ENCODE data around the gene ZBTB16.

The ZBTB16 gene

DNA sequence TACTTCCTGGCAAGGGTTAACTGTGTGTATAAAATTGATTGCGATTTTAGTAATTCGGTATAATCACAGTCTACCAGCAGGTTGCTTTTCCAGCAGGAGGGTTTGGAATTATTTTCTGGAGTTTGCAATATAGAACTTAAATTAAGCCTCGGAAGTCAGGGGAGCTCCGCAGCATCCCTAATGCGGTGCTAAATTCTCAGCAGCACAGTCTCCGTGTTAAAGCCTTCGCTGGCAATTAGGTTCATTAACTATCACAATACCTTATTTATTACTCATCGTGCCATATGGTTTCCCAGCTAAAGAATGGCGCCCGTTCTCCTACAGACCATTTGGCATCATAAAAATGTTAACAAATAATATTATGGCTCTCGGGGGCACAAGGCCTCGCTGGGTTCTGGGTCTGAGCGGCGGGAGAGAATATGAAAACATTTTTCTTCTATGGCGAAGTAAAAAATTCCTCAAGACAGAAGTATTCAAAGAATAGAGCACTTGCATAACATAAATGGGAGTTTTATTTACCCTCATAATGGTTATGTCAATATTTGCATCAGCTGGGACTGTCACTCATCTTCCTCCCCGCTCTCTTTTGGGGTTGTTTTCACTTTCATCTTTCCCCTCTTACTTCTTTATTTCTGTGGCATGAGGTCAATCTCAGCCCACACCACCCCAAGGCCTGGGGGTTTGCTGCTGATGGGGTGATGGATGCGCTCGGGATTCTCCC lies 28.1 kb upstream of the ZBTB16 start:
- Histone ChIP-seq H3K36me3 (ENCODE audit: insufficient read depth) (no peaks in the 10 kb centered on the region), H3K27ac (no peak overlapping the region), H3K4me2 (no peak overlapping the region), H3K4me3 (IDR thresholded peaks at IDR 0.05; ENCODE audit: insufficient read depth, low read depth, low read length) (no peak overlapping the region), H3K9ac (no peak overlapping the region), H3K79me2 (ENCODE audit: insufficient read depth, low read depth) (no peaks in the 10 kb centered on the region), H3K4me1 (ENCODE audit: low read depth, poor library complexity, severe bottlenecking) (no peaks in the 10 kb centered on the region), H4K20me1 (ENCODE audit: insufficient read depth) (no peaks in the 10 kb centered on the region), H3K27me3 (ENCODE audit: insufficient read depth, low read depth) (no peaks in the 10 kb centered on the region), H2AFZ (ENCODE audit: low read depth) (no peak overlapping the region)
- TF ChIP-seq, protein P1, sequence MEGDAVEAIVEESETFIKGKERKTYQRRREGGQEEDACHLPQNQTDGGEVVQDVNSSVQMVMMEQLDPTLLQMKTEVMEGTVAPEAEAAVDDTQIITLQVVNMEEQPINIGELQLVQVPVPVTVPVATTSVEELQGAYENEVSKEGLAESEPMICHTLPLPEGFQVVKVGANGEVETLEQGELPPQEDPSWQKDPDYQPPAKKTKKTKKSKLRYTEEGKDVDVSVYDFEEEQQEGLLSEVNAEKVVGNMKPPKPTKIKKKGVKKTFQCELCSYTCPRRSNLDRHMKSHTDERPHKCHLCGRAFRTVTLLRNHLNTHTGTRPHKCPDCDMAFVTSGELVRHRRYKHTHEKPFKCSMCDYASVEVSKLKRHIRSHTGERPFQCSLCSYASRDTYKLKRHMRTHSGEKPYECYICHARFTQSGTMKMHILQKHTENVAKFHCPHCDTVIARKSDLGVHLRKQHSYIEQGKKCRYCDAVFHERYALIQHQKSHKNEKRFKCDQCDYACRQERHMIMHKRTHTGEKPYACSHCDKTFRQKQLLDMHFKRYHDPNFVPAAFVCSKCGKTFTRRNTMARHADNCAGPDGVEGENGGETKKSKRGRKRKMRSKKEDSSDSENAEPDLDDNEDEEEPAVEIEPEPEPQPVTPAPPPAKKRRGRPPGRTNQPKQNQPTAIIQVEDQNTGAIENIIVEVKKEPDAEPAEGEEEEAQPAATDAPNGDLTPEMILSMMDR (conservative IDR thresholded peaks at IDR 0.05; ENCODE audit: low read depth, low read length), result no peak

DNA sequence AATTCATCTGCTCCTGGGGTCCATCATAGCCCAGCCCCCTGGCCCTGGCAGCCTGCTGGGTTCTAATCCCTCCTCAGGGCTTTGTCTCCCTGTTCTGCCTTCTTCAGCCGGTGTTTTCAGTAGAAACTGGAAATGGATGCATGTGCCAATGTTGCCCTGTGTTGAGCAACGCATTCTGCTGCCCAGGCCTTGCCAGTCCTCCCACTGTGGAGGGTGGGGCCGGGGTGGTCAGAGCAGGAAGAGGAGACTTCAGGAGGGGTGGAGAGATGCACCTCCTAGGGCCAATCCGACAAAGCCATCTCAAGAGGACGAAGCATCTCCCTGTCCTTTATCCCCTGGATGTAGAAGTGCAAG lies 27.6 kb upstream of the ZBTB16 start:
- H3K4me3 ChIP-seq (IDR thresholded peaks at IDR 0.05; ENCODE audit: insufficient read depth, low read depth, low read length), result no peak overlapping the region
- H2AFZ ChIP-seq (ENCODE audit: low read depth), result no peak overlapping the region
- no peaks in the 10 kb centered on the region for H4K20me1 ChIP-seq (ENCODE audit: insufficient read depth)
- H3K27me3 ChIP-seq (ENCODE audit: insufficient read depth, low read depth), result no peaks in the 10 kb centered on the region
- no peak overlapping the region for H3K9ac ChIP-seq
- TF ChIP-seq, protein P1 (conservative IDR thresholded peaks at IDR 0.05; ENCODE audit: low read depth, low read length), result no peak
- H3K4me1 ChIP-seq (ENCODE audit: low read depth, poor library complexity, severe bottlenecking), result no peaks in the 10 kb centered on the region
- no peaks in the 10 kb centered on the region for H3K36me3 ChIP-seq (ENCODE audit: insufficient read depth)
- H3K27ac ChIP-seq, result no peak overlapping the region
- H3K4me2 ChIP-seq, result no peak overlapping the region
- no peaks in the 10 kb centered on the region for H3K79me2 ChIP-seq (ENCODE audit: insufficient read depth, low read depth)

DNA sequence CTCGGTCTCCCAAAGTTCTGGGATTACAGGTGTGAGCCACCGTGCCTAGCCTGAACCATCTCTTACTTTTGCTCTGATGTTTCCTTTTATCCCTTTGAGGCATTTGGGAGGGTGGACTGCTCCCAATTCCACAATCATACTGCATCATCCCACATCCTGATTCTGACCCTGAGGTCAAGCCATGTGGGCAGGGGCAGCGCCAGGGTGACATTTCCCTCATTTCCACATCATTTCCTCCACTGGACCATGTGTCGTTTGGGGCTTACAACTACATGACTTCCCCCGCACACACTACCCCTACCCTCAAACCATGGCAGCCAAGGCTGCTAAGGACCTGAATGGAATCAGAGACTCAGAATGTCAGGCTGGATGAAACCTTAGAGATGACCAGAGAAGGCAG lies 26.4 kb upstream of the ZBTB16 start:
- Histone ChIP-seq H4K20me1 (ENCODE audit: insufficient read depth) (no peaks in the 10 kb centered on the region), H3K4me1 (ENCODE audit: low read depth, poor library complexity, severe bottlenecking) (no peaks in the 10 kb centered on the region), H2AFZ (ENCODE audit: low read depth) (no peak overlapping the region), H3K9ac (no peak overlapping the region), H3K4me3 (IDR thresholded peaks at IDR 0.05; ENCODE audit: insufficient read depth, low read depth, low read length) (no peak overlapping the region), H3K27me3 (ENCODE audit: insufficient read depth, low read depth) (no peaks in the 10 kb centered on the region), H3K79me2 (ENCODE audit: insufficient read depth, low read depth) (no peaks in the 10 kb centered on the region), H3K36me3 (ENCODE audit: insufficient read depth) (no peaks in the 10 kb centered on the region), H3K4me2 (no peak overlapping the region), H3K27ac (no peak overlapping the region)
- TF ChIP-seq, protein P1 (conservative IDR thresholded peaks at IDR 0.05; ENCODE audit: low read depth, low read length), result no peak

DNA sequence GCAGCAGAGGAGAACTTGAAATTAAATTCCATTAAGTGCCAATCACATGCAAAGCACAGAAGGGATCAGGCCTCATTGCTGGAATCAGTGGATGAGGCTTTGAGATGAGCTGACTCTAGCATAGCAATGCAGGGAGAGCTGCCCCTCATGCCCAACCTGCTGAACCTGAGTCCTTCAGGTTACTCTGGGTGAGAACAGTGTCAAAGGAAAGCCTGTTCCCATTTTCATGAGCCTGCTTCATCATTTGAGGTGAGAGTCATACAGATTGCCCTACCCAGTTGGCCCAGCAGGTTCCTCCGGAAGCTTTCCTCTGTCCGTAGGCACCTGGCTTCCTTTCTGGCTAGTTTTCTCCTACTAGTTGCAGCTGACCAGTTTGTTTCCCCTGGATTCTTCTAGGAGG lies 25.9 kb upstream of the ZBTB16 start:
- Histone ChIP-seq H4K20me1 (ENCODE audit: insufficient read depth) (no peaks in the 10 kb centered on the region), H3K79me2 (ENCODE audit: insufficient read depth, low read depth) (no peaks in the 10 kb centered on the region), H3K4me2 (no peak overlapping the region), H3K9ac (no peak overlapping the region), H3K4me3 (IDR thresholded peaks at IDR 0.05; ENCODE audit: insufficient read depth, low read depth, low read length) (no peak overlapping the region), H3K27ac (no peak overlapping the region), H2AFZ (ENCODE audit: low read depth) (no peak overlapping the region), H3K27me3 (ENCODE audit: insufficient read depth, low read depth) (no peaks in the 10 kb centered on the region), H3K4me1 (ENCODE audit: low read depth, poor library complexity, severe bottlenecking) (no peaks in the 10 kb centered on the region), H3K36me3 (ENCODE audit: insufficient read depth) (no peaks in the 10 kb centered on the region)
- TF ChIP-seq, protein P1 (conservative IDR thresholded peaks at IDR 0.05; ENCODE audit: low read depth, low read length), result no peak
